PFSK-1 (cell line): Measurements from ENCODE around the gene ZFYVE26.
"Not testable (repeated sequence)": the region's sequence is repeated elsewhere in the genome, so short reads cannot be mapped to it uniquely, and the experiment has no call there.

ENCODE experiments used
- FOXP2 ChIP-seq: optimal IDR thresholded peaks from 2 replicates; pipeline ENCODE3; 2011; ENCODE audit warnings: borderline replicate concordance, control low read depth, inconsistent platforms; ENCODE audit not compliant: insufficient read depth; ENCODE audit errors: extremely low read length, extremely low read depth
- POLR2AphosphoS5 ChIP-seq: IDR thresholded peaks from 2 replicates; pipeline ENCODE4 v1.6.1; 2012; ENCODE audit warnings: low read depth, mild to moderate bottlenecking, control low read depth, low read length, moderate library complexity
- SIN3A ChIP-seq: IDR thresholded peaks from 2 replicates; pipeline ENCODE4 v1.6.1; 2012; ENCODE audit warnings: mild to moderate bottlenecking, low read length, moderate library complexity, borderline replicate concordance; ENCODE audit not compliant: insufficient read depth
- TAF1 ChIP-seq: IDR thresholded peaks from 2 replicates; pipeline ENCODE4 v1.6.1; 2012; ENCODE audit warnings: low read length, control low read depth, borderline replicate concordance; ENCODE audit not compliant: insufficient read depth
- TF ChIP-seq, protein P1 (sequence below), 2 experiments: IDR thresholded peaks; 2 replicates each; pipeline versions ENCODE4 v1.6.1 to v1.8.0; 2011 to 2012; ENCODE audit warnings: low read depth in 2 of 2, low read length in 2 of 2, control low read depth in 1 of 2, inconsistent platforms in 1 of 2, mild to moderate bottlenecking in 1 of 2, moderate library complexity in 1 of 2; ENCODE audit not compliant: insufficient read depth in 1 of 2

Gene ZFYVE26

DNA sequence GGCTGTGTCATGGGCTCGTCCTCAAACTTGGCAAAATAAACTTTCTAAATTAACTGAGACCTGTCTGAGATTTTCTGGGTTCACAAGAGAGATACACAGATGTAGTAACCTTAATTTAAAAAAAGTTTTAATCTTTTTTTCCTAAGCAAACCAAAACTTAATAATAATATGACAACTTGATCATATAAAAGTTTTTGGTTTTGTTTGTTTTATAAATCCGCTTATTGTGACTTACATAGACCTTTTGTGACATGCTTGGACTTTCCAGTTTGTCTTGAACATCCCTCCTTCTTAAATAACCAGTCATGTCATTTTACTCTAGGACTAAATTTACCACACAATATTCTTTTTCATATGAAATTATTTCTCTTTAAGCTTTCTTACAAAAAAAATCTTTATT, 106.2 kb downstream of the ZFYVE26 start:
- TF ChIP-seq POLR2AphosphoS5: no peak

DNA sequence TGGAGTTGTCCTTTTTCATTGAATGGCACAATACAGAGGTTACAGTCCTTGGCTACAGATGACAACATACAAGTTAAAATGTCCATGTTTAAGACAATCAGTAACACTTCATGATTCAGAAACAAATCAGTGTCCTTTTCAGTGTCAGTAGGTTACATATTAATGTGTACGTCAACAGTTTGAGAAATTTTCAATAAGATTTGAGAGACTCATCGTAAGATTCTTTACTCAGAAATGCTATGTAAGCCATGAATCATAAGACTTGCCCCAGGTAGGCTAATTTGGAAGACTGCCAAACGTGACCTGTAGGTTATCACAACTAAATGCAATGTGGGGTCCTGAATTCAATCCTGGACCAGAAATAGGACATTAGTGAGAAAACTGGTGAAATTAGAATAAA, 111.2 kb downstream of the ZFYVE26 start:
- TF ChIP-seq SIN3A (no peak), POLR2AphosphoS5 (no peak), TAF1 (no peak), FOXP2 (no peak)
- TF ChIP-seq, protein P1, sequence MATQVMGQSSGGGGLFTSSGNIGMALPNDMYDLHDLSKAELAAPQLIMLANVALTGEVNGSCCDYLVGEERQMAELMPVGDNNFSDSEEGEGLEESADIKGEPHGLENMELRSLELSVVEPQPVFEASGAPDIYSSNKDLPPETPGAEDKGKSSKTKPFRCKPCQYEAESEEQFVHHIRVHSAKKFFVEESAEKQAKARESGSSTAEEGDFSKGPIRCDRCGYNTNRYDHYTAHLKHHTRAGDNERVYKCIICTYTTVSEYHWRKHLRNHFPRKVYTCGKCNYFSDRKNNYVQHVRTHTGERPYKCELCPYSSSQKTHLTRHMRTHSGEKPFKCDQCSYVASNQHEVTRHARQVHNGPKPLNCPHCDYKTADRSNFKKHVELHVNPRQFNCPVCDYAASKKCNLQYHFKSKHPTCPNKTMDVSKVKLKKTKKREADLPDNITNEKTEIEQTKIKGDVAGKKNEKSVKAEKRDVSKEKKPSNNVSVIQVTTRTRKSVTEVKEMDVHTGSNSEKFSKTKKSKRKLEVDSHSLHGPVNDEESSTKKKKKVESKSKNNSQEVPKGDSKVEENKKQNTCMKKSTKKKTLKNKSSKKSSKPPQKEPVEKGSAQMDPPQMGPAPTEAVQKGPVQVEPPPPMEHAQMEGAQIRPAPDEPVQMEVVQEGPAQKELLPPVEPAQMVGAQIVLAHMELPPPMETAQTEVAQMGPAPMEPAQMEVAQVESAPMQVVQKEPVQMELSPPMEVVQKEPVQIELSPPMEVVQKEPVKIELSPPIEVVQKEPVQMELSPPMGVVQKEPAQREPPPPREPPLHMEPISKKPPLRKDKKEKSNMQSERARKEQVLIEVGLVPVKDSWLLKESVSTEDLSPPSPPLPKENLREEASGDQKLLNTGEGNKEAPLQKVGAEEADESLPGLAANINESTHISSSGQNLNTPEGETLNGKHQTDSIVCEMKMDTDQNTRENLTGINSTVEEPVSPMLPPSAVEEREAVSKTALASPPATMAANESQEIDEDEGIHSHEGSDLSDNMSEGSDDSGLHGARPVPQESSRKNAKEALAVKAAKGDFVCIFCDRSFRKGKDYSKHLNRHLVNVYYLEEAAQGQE (IDR thresholded peaks at IDR 0.05; ENCODE audit: insufficient read depth in 1 of 2, low read depth in 2 of 2, low read length in 2 of 2): no peak

DNA sequence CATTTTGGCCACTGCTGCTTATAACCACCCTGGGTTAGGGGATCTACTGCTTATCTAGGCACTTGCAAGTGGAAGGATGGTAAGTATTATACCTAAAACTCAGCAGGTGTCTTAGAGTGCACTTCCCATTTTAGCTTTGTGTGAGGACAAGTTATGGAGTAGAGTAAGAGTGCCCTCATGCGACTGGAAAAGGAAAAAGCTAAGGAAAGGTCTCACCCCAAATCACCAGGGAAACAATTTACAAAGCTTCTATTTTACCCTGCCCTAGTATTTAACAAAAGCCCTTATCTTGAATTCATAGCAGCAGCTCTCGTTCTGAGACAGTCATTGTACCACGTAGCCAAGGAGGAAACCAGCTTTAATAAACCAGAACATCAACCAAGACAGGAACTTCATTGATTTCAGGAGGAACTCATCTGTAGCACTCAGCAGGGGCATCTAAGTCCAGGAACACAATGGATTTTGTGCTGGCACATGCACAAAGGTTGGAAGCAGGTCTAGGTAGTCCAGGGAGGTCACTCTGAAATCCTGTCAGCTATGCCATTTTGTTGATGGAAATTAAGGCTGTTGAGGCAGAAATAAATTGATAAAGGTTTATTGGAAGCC, 111.8 kb downstream of the ZFYVE26 start:
- TF ChIP-seq FOXP2 (no peak), POLR2AphosphoS5 (no peak), TAF1 (no peak), SIN3A (no peak)
- TF ChIP-seq, protein P1 (IDR thresholded peaks at IDR 0.05; ENCODE audit: insufficient read depth in 1 of 2, low read depth in 2 of 2, low read length in 2 of 2): no peak

DNA sequence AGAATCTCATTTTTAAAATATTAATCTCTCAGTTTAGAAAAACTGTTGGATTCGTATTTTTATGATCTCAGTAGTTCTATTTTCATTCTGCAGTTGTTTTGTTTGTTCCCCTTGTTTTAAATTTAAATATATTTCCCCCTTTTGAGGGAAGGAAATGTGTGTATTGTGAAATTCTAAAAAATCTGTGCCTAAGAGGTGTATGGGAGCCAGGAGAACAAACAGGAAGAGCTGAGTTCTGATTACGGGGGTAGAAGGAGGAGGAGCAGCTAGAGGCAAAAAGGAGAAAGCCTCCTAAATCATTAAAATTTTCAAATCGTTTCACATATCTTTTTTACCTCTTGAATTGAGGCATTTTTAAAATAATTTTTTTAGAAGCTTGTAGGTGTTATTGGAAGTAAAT, 112.4 kb downstream of the ZFYVE26 start:
- no peak for TF ChIP-seq FOXP2
- no peak for TF ChIP-seq TAF1
- TF ChIP-seq, protein P1 (IDR thresholded peaks at IDR 0.05; ENCODE audit: insufficient read depth in 1 of 2, low read depth in 2 of 2, low read length in 2 of 2): no peak
- TF ChIP-seq SIN3A: no peak
- TF ChIP-seq POLR2AphosphoS5: no peak

DNA sequence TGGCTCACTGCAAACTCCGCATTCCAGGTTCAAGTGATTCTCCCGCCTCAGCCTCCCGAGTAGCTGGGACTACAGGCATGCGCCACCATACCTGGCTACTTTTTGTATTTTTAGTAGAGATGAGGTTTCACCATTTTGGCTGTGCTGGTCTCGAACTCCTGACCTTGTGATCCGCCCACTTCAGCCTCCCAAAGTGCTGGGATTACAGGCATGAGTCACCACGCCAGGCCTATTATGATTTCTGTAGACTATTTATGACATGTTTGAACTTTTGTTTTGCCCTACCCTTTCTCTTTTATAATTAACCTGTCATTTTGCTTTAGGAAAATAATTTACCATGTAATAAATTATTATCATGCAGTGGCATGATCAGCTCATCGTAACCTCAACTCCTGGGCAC, 114.9 kb downstream of the ZFYVE26 start, which contains the start of gene RDH12:
Gene RDH12, plus strand, starts transcription at position 395 of the 400 bp plus-strand sequence. CDS start 20,757 bp downstream, outside the sequence.
- not testable (repeated sequence) for TF ChIP-seq SIN3A, POLR2AphosphoS5
- TF ChIP-seq, protein P1 (IDR thresholded peaks at IDR 0.05; ENCODE audit: insufficient read depth in 1 of 2, low read depth in 2 of 2, low read length in 2 of 2): not testable (repeated sequence)
